Gastrocnemius medialis (tissue), 4 donors: ENCODE data around the gene ETV6.

Experiments used
- CTCF ChIP-seq, 5 experiments: fragments of 450-650 bp in 3 of 5; fragments of 200-600 bp in 2 of 5; sonication (generic) in 2 of 5; IDR thresholded peaks in 4 of 5; conservative IDR thresholded peaks in 1 of 5; 1 replicate in 4 of 5; 2 replicates in 1 of 5; pipeline ENCODE4 v1.5.1; 2016 to 2019; ENCODE audit warnings: antibody characterized with exemption in 5 of 5, mild to moderate bottlenecking in 3 of 5, moderate library complexity in 3 of 5
- POLR2A ChIP-seq, 2 donors: fragments of 450-650 bp; IDR thresholded peaks; one replicate each; pipeline ENCODE4 v1.6.1; 2017; ENCODE audit warnings: antibody characterized with exemption in 2 of 2, mild to moderate bottlenecking in 2 of 2, moderate library complexity in 2 of 2

- no peak for TF ChIP-seq CTCF (IDR thresholded peaks at IDR 0.05 in 4 of 5, conservative IDR thresholded peaks at IDR 0.05 in 1 of 5)
- TF ChIP-seq POLR2A (IDR thresholded peaks at IDR 0.05): no peak
Observed at GRCh38 chr12:11916113-11916512, 266.6 kb downstream of the ETV6 start.
